T-helper 1 cell treated with Interleukin-12 subunit alpha and Interleukin-12 subunit beta and Interleukin-4 antibody, amounts not matched to agents 30 ng/mL and 1 ng/mL, for 36 hours (primary cell): Measurements from ENCODE around the gene NR5A2. TPM values are rescaled to one million over a fixed set of nuclear protein-coding genes. Genes with fewer than 3 reads are reported as not detected.

Experiments
- intact Hi-C: fragments of 100-400 bp; cut with micrococcal nuclease; formaldehyde crosslinking; loops from one replicate; pipeline ENCODE4 v1.15.1; 2024
- total RNA-seq: library from RNA; stranded (reverse); gene quantifications from 2 replicates; pipeline ENCODE4 v1.2.3, GENCODE V29; 2022

NR5A2 gene
- total RNA-seq, 1 donor from 2014 or later, result 0.42 TPM

DNA sequence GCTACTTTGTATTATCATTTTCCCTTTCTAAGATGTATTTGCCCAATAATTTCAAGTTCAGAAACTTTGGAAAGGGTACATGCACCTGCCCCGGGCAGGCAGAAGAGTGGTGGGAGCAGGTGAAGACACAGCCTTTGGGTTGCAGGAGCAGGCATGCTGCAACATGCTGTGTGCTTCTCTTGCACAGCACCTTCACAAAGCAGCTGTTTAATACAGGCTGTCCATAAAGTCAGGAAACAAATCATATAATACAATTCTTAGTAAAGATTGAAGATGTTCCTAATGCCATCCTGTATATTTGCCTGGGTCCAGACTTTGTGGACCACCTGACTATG, 199.4 kb downstream of the NR5A2 start:
- intact Hi-C loops, result loop anchor here (2.0 kb wide), 1 partner anchor 74 kb away; no protein-coding TSS in a partner anchor
